IPS-11a (cell line): ENCODE data around the gene SHH.
"Not testable (repeated sequence)": the region's sequence is repeated elsewhere in the genome, so short reads cannot be mapped to it uniquely, and the experiment has no call there.

Experiments used
- H3K4me3 ChIP-seq: one replicate; pipeline ENCODE4 v1.5.1; 2013; ENCODE audit warnings: low read depth, low read length, control low read depth

SHH gene

GRCh38 chr7:155820788-155821187, 8.5 kb upstream of the SHH start:
- H3K4me3 ChIP-seq: no peak overlapping the region

- no peak overlapping the region for H3K4me3 ChIP-seq
These were observed 8.0 kb upstream of the SHH start for GRCh38 chr7:155820246-155820645.

- no peak overlapping the region for H3K4me3 ChIP-seq
These were observed 6.9 kb upstream of the SHH start for GRCh38 chr7:155819186-155819585.

- H3K4me3 ChIP-seq: no peak overlapping the region
These were observed 6.5 kb upstream of the SHH start for GRCh38 chr7:155818820-155819168.

DNA sequence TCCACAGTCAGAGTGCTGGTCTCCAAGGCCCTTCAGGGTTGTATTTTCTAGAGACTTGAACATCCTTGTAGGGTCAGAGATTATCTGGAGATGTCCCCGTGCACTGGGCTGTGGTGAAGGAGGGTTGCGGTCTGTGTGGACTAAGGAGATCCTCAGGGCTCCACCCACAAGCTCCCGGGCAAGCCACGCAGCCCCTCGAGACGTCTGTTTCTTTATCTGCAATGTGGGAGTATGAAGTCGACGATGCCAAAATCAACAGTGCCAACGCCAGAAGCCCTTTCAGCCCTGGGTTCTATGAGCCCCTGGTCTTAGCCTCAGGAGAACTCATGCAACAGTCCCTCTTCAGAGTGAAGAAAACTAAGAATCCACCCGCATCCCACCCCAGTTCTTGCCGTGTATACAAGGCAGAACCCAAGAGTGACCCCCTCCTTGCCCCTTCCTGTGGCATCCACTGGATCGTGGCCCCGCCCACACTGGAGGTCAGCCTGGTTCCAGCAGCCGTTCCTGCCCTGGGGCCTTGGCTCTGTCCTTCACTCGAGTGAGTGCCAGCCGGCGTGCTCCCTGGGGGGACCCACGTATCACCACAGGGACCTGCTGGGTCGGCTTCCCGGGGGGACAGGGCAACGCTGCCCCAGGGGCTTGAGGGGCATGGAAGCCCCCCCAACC, 6.0 kb upstream of the SHH start:
- H3K4me3 ChIP-seq: no peak overlapping the region

GRCh38 chr7:155817515-155817914, 5.3 kb upstream of the SHH start:
- H3K4me3 ChIP-seq: not testable (repeated sequence)

GRCh38 chr7:155816996-155817395, 4.7 kb upstream of the SHH start:
- no peak overlapping the region for H3K4me3 ChIP-seq

DNA sequence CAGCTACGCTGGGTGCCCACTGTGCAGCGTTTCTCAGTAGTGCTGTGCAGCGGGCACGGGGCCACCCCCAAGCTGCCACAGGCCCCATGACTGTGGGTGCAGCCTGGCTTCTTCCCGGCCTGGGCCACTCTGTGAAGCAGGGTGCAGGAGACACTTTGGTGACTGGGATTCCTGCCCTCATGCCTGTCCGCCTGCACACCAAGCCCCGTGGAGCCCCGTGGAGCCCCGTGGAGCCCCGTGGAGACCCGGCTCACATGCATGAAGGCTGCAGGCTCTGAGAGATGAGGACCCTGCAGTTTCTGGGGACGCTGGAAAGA, 3.9 kb upstream of the SHH start:
- H3K4me3 ChIP-seq: no peak overlapping the region

- H3K4me3 ChIP-seq: no peak overlapping the region
These were observed 3.3 kb upstream of the SHH start for GRCh38 chr7:155815332-155816191.

- H3K4me3 ChIP-seq: no peak overlapping the region
These were observed 2.3 kb upstream of the SHH start for GRCh38 chr7:155814316-155815276.

DNA sequence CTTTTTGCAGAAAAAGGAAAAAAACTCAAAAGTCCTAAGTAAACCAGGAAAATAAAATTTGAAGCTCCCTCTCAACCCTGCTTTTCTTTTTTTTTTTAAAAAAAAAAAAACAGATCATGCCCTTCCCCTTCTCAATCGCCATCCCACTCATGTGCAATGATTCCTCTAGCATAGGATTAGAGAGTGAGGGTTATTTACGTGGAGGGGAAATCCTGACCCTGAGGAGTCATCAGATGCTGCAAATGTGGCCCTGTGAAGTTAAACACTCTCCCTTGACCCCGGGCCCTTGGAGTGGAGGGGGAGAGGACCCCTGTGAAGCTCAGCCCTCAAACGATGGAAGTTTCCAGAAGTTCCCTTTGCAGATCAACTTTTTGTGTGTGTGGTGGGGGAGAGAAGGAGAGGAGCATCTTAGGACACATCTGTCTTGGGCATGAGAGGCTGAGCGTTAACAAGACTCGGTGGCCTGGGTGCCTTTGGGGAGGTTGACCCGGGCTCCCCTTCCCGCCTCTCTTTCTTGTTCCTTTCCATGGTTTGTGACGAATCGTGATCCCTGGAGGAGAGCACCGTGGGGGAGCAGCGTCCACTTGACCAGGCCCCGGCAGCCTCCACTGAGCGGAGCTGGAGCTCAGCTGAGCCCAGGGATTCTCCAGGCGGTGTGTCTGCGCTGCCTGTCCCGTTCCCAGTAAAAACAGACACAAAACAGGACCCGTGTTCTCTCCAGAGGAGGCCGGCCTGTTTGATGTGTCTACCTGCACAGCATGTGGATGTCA, 1.5 kb upstream of the SHH start:
- H3K4me3 ChIP-seq: no peak overlapping the region

DNA sequence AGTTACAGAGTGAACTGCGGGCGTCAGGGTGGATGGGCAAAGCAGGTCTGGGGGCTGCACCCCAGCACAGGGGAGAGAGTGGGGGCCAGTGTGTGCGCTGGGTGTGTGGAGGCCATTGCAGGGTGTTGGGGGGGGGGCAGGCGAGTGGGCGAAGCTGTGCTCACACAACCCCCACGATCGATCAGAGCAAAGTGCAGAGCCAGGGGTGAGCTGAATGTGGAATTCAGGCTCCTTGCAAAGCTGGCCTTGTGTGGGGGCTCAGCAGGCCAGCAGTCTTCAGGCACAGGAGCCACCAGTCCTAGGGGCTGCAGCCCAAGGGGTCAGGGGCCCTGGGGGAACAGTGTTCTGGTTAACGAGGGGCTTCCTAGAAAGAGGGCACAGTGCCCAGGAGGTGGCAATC, 862 bp upstream of the SHH start:
- H3K4me3 ChIP-seq: no peak overlapping the region

DNA sequence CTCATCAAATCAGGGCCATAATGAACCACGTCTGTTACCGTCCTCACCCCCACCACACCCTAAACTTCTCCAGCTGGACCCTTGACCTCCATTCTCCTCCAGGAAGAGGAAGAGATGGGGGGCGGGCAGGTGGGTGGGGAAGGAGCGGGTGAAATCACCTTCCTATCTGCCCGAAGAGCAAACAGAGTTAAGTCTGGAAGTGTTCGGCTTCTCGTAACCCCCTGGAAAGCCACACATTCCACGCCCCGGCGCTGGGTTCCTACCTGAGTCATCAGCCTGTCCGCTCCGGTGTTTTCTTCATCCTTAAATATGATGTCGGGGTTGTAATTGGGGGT, 736 bp downstream of the SHH start:
- H3K4me3 ChIP-seq: no peak overlapping the region

DNA sequence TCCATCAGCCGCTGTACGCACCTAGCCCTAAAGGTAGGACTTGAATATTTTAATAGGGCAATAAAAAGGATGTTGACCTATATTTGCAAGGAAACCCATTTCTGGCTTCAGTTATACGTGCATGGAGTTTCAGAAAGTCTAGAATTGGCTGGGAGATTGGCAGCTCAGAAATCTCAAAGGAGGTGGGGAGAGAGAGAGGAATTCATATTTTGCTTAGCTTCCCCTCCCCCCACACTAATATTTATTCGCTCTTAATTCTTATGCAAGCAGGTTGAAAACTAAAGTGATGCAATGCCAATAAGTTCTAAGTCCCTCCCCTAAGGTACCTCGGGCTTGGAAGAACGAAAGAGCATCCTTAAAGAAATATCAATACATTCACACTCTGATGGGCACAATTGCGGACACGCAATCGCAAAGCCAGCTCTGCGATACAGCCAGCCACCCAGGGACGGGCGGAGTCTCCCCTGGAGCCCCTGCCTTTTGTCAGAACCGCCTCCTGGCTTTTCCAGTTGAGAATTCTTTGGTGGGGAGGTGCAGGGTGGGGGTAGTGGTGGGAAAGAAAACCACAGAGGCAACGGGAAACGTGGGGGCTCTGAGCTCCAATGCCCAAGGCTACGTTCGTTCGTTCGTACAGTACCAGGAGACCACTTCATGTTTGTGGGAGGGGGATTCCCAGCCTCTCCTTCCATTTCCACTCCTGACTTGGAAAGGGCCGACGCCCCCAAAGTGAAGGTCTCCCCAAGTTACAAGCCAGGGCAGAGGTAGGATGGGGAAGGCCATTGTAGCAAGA, 1.3 kb downstream of the SHH start:
- no peak overlapping the region for H3K4me3 ChIP-seq

DNA sequence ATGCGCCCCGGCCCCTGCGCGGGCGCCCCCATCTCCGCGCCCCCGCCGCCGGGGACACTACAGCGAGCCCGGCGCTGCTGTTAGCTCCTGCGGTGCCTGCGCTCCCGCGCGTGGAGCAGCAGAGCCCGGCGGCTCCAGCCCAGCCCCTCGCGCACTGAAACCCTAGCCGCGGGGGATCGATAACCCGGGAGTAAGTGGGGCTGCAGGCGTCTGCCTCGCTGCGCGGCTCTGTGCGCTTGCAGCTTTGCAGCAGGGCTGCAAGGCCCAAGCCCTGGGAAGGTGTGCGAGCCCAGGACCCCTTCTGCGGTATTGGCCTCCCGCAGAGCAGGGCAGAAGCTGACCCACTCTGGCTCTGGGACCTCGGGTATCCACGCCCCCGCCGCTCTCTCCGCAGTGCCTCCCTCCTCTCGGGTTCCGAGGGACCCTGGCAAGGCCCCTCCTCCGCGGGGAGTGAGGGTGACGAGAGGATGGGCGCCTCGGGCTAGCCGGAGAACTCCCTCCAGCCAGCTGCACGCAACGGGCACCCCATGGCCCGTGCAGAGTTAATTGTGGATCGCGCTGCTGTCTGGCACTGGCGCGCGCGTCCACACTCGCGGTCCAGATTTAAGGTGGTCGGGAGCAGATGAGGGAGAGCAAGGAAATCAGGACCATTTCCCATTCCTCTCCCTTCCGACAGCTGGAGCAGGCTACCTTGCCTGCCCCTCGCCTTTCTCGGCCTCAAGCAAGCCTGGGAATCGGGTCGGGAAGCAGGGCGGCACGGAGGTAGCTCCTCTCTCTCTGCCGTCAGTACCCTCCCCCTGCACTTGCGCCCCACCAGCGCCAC, 2.1 kb downstream of the SHH start:
- no peak overlapping the region for H3K4me3 ChIP-seq

DNA sequence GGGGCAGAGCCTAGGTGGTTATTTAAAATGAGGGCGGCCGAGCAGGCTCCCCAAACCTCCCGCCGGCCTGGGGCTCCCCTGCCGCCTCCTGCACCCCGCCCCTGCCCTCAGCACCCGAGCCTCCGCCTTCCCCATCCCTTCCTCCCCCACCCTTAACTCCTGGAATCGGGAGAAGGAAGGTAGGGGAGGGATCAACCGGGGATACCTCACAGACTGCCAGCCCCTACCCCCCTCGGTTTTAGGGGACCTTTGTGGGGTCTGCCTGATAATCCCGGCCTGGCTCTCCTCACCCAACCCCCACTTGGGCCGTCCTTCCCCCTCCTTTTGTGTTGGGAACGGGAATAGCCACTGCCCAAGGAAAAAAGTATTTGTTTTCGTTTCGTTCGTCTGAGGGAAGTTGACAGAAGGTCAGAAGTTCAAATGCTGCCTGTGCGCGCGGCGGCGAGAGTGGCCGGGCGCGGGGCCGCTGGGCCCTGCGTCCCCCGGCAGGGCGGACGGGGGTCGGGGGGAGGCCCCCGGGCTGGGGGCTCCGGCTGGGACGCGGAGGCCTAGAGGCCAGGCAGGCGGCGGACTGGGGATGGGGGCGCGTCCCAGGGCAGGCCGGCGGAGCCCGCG, 2.8 kb downstream of the SHH start:
- peak overlapping the region; percentile 4 for H3K4me3 ChIP-seq

DNA sequence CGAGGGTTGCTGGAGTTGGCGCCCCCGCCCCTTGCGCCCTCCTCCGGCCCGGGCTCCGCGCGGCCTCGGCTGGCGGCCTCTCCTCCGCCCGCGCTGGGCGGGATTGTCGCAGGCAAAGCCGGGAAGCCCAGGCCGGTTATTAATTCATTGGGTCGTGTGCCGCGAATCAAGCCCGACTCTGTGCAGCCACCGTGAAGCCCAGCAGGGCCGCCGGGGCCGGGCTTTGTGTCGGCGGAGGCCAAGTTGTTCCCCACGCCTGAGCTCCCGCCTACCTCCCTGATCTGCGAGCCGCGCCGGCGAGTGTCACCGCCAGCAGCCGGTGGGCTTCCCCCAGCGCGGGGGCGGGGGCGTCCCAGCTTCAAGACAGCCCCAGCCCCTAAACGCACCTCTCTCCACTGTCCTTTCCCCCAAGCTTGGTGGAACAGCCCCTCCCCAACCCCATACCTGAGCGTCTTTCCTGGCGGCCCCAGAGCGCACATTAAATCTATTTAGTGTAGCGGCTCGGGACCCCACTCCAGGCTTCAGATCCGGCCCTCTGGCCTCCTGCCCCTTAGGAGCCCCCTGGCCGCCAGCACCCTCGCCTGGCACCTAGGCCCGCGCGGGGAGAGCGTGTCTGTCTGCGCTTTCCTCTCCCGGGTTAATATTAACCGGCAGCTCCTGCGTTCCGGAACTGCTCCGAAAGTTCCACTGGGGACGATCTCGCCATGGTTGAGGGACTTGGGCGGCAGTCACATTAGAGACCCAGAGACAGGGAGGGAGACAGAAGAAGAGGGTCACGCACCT, 3.5 kb downstream of the SHH start:
- H3K4me3 ChIP-seq: peak overlapping the region; percentile 8
